Activated CD4-positive, alpha-beta T cell treated with anti-CD3 and anti-CD28 coated beads, Interleukin-2, amount 10 ng/mL, durations not matched to agents 24 days and 14 days (primary cell): ENCODE results near the gene NDUFAF3. TPM values are rescaled to one million over a fixed set of nuclear protein-coding genes. Genes with fewer than 3 reads are reported as not detected.
A peak's percentile ranks its signal among the peaks of the same experiment; 100 is the strongest.

ENCODE experiments used
- DNase-seq: peaks from one replicate; pipeline ENCODE4 v3.0.0; 2022
- H3K27ac Mint-ChIP-seq: one replicate; pipeline ENCODE4 v1.8.0; 2022; ENCODE audit warnings: mild to moderate bottlenecking, mixed read lengths
- H3K27me3 Mint-ChIP-seq: one replicate; pipeline ENCODE4 v1.8.0; 2022; ENCODE audit warnings: mixed read lengths
- H3K36me3 Mint-ChIP-seq: one replicate; pipeline ENCODE4 v1.8.0; 2022; ENCODE audit warnings: low read depth, mild to moderate bottlenecking, mixed read lengths
- H3K4me1 Mint-ChIP-seq: one replicate; pipeline ENCODE4 v1.8.0; 2021; ENCODE audit warnings: mixed read lengths
- H3K4me3 Mint-ChIP-seq: one replicate; pipeline ENCODE4 v1.8.0; 2022; ENCODE audit warnings: mild to moderate bottlenecking, moderate library complexity, mixed read lengths
- H3K9me3 Mint-ChIP-seq: one replicate; pipeline ENCODE4 v1.8.0; 2021; ENCODE audit warnings: mixed read lengths
- intact Hi-C: fragments of 100-400 bp; cut with micrococcal nuclease; formaldehyde crosslinking; loops from one replicate; pipeline ENCODE4 v1.15.1; 2023
- total RNA-seq: library from RNA; stranded (reverse); gene quantifications from 2 replicates; pipeline ENCODE4 v1.2.3, GENCODE V29; 2022

The NDUFAF3 gene
- total RNA-seq, 1 donor from 2014 or later, result 123 TPM

GRCh38 chr3:49019941-49020329, 2.0 kb upstream of the NDUFAF3 start:
- DNase-seq, result no peak
- Mint-ChIP-seq H3K4me1 (peaks cover 26% of the 10 kb centered on the region), H3K9me3 (no peaks in the 10 kb centered on the region), H3K4me3 (peak overlapping the region; percentile 96), H3K27me3 (no peaks in the 10 kb centered on the region), H3K27ac (peak overlapping the region; percentile 98), H3K36me3 (peaks cover 44% of the 10 kb centered on the region)
- intact Hi-C loops, result loop anchor here (10.0 kb wide), 1 partner anchor 835 kb away; the partner anchor contains the start of gene CDC25A

- no peaks in the 10 kb centered on the region for H3K9me3 Mint-ChIP-seq
- peak; percentile 83 for DNase-seq
- intact Hi-C loops, result loop anchor here (1.0 to 10.0 kb wide), 5 partner anchors 9 to 836 kb away; partner anchors contain the start of genes ARIH2, CDC25A, IMPDH2 and P4HTM
- no peaks in the 10 kb centered on the region for H3K27me3 Mint-ChIP-seq
- peaks cover 44% of the 10 kb centered on the region for H3K36me3 Mint-ChIP-seq
- H3K4me1 Mint-ChIP-seq, result peaks cover 30% of the 10 kb centered on the region
- peak overlapping the region; percentile 98 for H3K27ac Mint-ChIP-seq
- H3K4me3 Mint-ChIP-seq, result peak overlapping the region; percentile 96
Measured at GRCh38 chr3:49020330-49021212, 1.4 kb upstream of the NDUFAF3 start.

- peak; percentile 100 for DNase-seq
Measured at GRCh38 chr3:49021213-49021812, 608 bp upstream of the NDUFAF3 start.

GRCh38 chr3:49022688-49023171, 809 bp downstream of the NDUFAF3 start:
- peak; percentile 70 for DNase-seq
- Mint-ChIP-seq H3K27ac (peak overlapping the region; percentile 98), H3K27me3 (no peaks in the 10 kb centered on the region), H3K9me3 (no peaks in the 10 kb centered on the region), H3K4me1 (peaks cover 34% of the 10 kb centered on the region), H3K4me3 (peak overlapping the region; percentile 96), H3K36me3 (peaks cover 52% of the 10 kb centered on the region)
- intact Hi-C loops, result loop anchor here (10.0 kb wide), 1 partner anchor 838 kb away; the partner anchor contains the start of gene CDC25A

More at GRCh38 chr3:49021213-49021812, 608 bp upstream of the NDUFAF3 start:
- Mint-ChIP-seq H3K4me1 (peaks cover 33% of the 10 kb centered on the region), H3K4me3 (peak overlapping the region; percentile 96), H3K36me3 (peaks cover 44% of the 10 kb centered on the region), H3K27me3 (no peaks in the 10 kb centered on the region), H3K9me3 (no peaks in the 10 kb centered on the region), H3K27ac (peak overlapping the region; percentile 98)
- intact Hi-C loops, result loop anchor here (1.0 to 10.0 kb wide), 5 partner anchors 8 to 837 kb away; partner anchors contain the start of genes ARIH2, CDC25A, IMPDH2 and P4HTM

- H3K36me3 Mint-ChIP-seq, result peaks cover 61% of the 10 kb centered on the region
- H3K4me1 Mint-ChIP-seq, result peaks cover 40% of the 10 kb centered on the region
- no peaks in the 10 kb centered on the region for H3K27me3 Mint-ChIP-seq
- H3K27ac Mint-ChIP-seq, result peak overlapping the region; percentile 56
- no peaks in the 10 kb centered on the region for H3K9me3 Mint-ChIP-seq
- no peak for DNase-seq
- peak overlapping the region; percentile 96 for H3K4me3 Mint-ChIP-seq
- intact Hi-C loops, result loop anchor here (10.0 kb wide), 1 partner anchor 839 kb away; the partner anchor contains the start of gene CDC25A
Measured at GRCh38 chr3:49023775-49024174, 1.9 kb downstream of the NDUFAF3 start.

GRCh38 chr3:49024449-49024848, 2.5 kb downstream of the NDUFAF3 start:
- H3K27me3 Mint-ChIP-seq, result no peaks in the 10 kb centered on the region
- intact Hi-C loops, result loop anchor here (10.0 kb wide), 1 partner anchor 840 kb away; the partner anchor contains the start of gene CDC25A
- no peak for DNase-seq
- H3K9me3 Mint-ChIP-seq, result no peaks in the 10 kb centered on the region
- H3K36me3 Mint-ChIP-seq, result peaks cover 67% of the 10 kb centered on the region
- H3K4me3 Mint-ChIP-seq, result no peak overlapping the region
- peaks cover 43% of the 10 kb centered on the region for H3K4me1 Mint-ChIP-seq
- peak overlapping the region; percentile 47 for H3K27ac Mint-ChIP-seq

- H3K4me1 Mint-ChIP-seq, result peaks cover 45% of the 10 kb centered on the region
- peaks cover 72% of the 10 kb centered on the region for H3K36me3 Mint-ChIP-seq
- H3K27me3 Mint-ChIP-seq, result no peaks in the 10 kb centered on the region
- DNase-seq, result no peak
- intact Hi-C loops, result loop anchor here (10.0 kb wide), 1 partner anchor 840 kb away; the partner anchor contains the start of gene CDC25A
- no peaks in the 10 kb centered on the region for H3K9me3 Mint-ChIP-seq
- peak overlapping the region; percentile 62 for H3K27ac Mint-ChIP-seq
- H3K4me3 Mint-ChIP-seq, result no peak overlapping the region
Measured at GRCh38 chr3:49025005-49025792, 3.3 kb downstream of the NDUFAF3 start.

GRCh38 chr3:49025793-49026520, 4.0 kb downstream of the NDUFAF3 start:
- intact Hi-C loops, result loop anchor here (10.0 kb wide), 1 partner anchor 841 kb away; the partner anchor contains the start of gene CDC25A
- Mint-ChIP-seq H3K4me1 (peaks cover 45% of the 10 kb centered on the region), H3K9me3 (no peaks in the 10 kb centered on the region), H3K4me3 (no peak overlapping the region), H3K27ac (peak overlapping the region; percentile 62), H3K27me3 (no peaks in the 10 kb centered on the region), H3K36me3 (peaks cover 79% of the 10 kb centered on the region)
- no peak for DNase-seq

GRCh38 chr3:49026536-49026935, 4.6 kb downstream of the NDUFAF3 start:
- Mint-ChIP-seq H3K4me1 (peaks cover 42% of the 10 kb centered on the region), H3K27ac (no peak overlapping the region), H3K36me3 (peaks cover 82% of the 10 kb centered on the region), H3K9me3 (no peaks in the 10 kb centered on the region), H3K4me3 (peak overlapping the region; percentile 27), H3K27me3 (no peaks in the 10 kb centered on the region)
- DNase-seq, result no peak
- intact Hi-C loops, result loop anchor here (10.0 kb wide), 1 partner anchor 842 kb away; the partner anchor contains the start of gene CDC25A

GRCh38 chr3:49027634-49028033, 5.7 kb downstream of the NDUFAF3 start:
- Mint-ChIP-seq H3K4me1 (peaks cover 42% of the 10 kb centered on the region), H3K27ac (peak overlapping the region; percentile 95), H3K27me3 (no peaks in the 10 kb centered on the region), H3K4me3 (peak overlapping the region; percentile 98), H3K36me3 (peaks cover 90% of the 10 kb centered on the region), H3K9me3 (no peaks in the 10 kb centered on the region)
- intact Hi-C loops, result loop anchor here (2.0 to 10.0 kb wide), 2 partner anchors 67 to 843 kb away; partner anchors contain the start of genes CDC25A and QRICH1
- DNase-seq, result peak; percentile 59

- no peak for DNase-seq
- intact Hi-C loops, result loop anchor here (2.0 to 10.0 kb wide), 2 partner anchors 67 to 843 kb away; partner anchors contain the start of genes CDC25A and QRICH1
- peak overlapping the region; percentile 95 for H3K27ac Mint-ChIP-seq
- peaks cover 86% of the 10 kb centered on the region for H3K36me3 Mint-ChIP-seq
- peak overlapping the region; percentile 98 for H3K4me3 Mint-ChIP-seq
- H3K9me3 Mint-ChIP-seq, result no peaks in the 10 kb centered on the region
- H3K27me3 Mint-ChIP-seq, result no peaks in the 10 kb centered on the region
- peaks cover 38% of the 10 kb centered on the region for H3K4me1 Mint-ChIP-seq
Measured at GRCh38 chr3:49028298-49028672, 6.4 kb downstream of the NDUFAF3 start.
